HG03097 (cell line): ENCODE measurements around the gene KCNK16.

ENCODE experiments used
- ATAC-seq: cut with Tn5 transposase; IDR thresholded peaks from one replicate; pipeline ENCODE4 v1.9.1; 2021; ENCODE audit not compliant: unreplicated experiment, low FRiP score

The KCNK16 gene

DNA sequence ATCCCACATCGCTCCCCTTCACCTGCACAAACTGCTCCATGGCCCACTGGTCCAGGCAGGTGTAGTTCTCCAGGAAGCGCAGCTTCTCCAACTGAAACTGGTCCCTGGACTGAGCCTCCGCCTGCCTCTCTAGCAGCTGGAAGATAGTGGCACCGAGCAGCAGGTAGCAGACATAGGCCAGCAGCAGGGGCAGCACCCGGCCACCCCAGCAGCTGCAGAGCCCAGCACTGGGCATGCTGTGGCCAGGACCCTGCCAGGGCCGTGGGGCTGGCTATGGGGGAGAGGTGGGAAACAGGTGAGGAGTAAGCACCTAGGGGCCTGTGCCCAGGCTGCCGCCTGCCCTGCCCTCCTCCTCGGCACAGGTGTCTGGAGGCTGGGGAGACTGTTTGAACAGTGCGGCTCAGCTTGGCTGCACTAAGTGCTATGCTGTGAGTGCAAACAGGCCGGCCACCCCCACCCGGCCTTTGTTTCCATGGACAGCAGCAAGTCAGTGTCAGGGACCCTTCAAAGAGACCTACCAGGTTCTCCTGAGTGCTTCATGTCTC is at the start of gene KCNK16:
Gene KCNK16, minus strand, starts transcription at position 397 of the 545 bp plus-strand sequence. Its CDS starts 162 bp downstream, at position 235.
- ATAC-seq, result no peak

- no peak for ATAC-seq
These were observed 47.9 kb upstream of the KCNK16 start for GRCh38 chr6:39370390-39370789.

DNA sequence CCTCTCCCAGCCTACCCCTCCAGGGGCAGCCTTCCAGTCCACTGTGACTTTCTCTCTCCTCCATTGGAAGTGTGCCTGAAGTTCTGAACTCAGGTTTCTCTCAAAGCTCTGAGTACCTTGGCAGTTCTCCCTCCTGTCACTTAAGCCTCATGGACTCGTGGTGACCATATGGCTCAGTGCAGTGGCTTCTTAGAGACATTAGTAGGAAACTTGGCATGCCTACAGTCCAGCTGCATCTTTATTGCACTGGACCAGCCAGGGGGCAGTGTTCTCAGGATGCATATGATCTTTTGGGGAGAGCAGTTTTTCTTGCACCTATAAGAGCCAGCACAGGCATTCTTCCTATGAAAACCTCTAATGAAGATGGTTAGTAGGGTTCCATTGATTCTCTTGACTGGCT is 47.5 kb upstream of the KCNK16 start:
- ATAC-seq, result no peak

DNA sequence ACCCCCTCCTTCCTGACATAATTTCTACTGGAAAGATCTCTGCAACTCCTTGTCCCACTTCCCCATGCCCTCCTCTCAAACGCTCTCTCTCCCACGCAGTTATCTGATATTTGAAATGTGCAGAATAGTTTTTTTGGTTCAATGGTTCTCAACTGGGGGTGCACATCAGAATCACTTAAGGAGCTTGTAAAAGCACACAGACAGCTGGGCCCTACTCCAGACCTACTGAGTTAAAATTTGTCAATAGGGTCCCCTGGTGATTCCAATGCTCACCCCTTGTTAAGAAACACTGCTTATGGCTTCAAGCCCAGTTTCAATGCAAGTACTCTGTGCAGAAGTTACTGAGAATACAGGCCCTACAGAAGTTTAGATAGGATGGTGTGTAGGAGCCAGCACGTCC is 45.2 kb upstream of the KCNK16 start:
- no peak for ATAC-seq

DNA sequence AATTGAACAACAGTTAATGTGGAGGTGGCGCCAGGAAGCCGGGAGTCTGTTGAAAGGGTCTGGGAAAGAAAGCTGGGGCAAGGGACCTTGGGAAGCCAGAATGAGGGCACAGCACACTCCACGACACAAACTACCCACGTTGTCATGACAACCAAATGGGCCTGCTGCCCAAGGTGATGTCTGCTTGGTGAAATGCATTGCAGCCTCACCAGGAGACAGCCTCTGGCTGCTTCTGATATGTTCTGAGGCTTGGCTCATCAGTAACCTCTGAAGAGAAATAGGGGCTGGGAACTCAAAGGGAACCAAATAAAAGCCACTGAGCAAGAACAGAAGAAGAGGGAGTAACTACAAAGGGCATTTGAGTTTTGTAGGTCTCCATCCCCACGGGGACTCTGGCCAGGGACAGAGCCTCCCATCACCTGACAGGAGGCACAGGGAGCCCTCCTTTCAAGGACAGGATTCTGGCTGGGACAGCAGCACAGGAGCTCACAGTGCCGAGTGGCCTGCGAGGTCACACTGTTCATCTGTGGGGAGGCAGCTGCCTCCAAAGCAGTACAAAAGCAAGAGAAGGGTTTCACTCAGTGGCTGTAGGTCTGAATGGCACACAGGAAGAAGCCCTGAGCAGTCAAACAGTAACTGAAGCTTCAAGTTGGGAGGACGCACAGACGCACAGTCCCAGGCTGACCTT is 44.6 kb upstream of the KCNK16 start:
- ATAC-seq, result no peak

- no peak for ATAC-seq
These were observed 43.0 kb upstream of the KCNK16 start for GRCh38 chr6:39365281-39366074.

DNA sequence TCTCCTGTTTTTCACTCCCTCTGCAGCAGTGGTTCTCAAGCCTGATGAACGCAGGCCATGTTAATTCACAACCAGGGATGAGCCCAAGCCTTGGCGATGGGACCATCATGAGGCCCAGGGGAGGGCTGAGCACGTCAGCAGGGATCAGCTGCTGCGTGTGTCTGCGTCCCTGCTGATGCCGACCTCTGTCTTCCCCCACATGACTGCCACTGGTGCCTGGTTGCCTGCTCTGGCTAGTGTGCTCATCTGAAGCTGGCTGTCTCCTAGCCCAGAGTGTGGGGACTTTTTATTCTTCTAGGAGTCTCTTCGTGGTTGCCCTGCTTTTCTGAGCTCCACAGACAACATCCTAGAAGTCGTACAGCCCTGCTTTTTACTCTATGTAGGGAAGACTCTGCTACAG is 40.8 kb upstream of the KCNK16 start:
- no peak for ATAC-seq

DNA sequence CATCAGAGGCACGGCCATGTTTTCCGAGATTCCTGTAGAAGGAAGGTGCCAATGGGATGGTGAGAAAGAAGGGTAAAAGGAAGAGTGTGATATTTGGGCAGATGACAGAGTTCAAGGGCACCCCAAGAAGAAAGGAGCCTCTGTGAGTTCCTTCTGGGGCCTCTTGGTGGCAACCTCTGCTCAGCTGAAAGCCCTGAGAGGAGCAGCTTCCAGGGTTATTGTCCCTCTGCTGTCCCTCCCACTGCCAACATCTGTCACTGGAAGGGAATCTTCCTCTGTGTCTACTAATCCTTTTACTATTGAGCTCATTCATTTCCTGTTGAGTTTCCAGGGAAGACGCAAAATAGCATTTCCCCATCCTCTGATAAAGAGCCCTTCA is 40.0 kb upstream of the KCNK16 start:
- no peak for ATAC-seq

DNA sequence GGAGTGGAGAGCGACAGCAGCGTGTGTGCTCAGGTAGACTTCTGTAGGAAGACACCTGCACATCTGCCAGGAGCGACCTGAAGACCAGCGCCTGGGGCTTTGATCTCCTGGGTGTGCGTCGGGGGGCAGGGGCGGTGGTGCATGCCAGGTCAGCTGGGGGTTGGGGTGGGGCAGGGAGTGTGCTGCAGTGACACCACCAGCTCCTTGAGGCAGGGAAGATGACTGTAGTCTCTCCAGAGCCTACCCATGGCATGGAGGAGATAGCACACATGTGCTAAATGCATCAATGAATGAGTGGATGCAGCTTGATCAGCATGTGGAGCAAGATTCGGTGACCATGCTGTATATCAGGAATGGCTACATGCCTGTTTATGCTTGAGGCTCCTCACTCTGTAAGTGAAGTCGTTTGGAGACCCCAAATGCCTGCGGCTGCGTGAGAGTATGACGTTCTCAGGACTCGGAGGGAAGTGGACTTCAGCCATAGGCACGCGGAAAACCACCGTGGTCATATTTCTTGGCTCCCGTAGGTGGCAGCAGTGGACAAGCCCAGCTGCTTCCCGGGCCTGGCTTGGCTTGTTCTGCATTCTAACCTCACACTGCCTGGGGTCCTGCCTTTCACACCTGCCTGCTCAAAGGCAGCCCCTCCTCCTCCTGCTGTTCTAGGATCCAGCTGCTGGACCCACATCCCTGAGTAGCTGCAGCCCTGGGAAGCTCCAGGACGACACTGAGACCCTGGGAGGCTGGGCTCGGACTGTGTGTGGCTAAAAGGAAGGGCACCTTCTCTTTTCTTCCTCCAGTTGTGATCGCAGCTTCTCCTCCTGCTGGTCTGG is 39.4 kb upstream of the KCNK16 start:
- no peak for ATAC-seq

DNA sequence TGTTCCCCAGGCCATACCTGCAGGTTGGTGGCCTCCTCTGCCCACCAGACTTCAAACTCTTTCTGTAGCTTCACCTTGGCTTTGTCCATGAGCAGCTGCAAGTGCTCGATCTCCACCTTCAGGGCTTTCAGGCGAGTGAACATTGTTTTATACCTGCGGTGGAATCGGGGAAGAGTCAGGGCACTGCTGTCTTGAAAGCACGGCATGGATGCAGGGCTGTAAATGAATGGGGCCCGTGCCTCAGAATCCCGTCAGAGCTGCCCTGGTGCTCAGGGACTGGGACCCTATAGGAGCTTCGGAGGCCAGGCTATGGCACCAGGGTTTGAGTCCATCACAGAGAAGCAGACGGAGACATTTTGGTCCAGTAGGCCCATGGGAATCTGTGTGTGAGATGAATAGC is 37.9 kb upstream of the KCNK16 start:
- ATAC-seq, result no peak

- ATAC-seq, result no peak
These were observed 35.6 kb upstream of the KCNK16 start for GRCh38 chr6:39357998-39358686.

- ATAC-seq, result no peak
These were observed 31.3 kb upstream of the KCNK16 start for GRCh38 chr6:39353698-39354315.

- no peak for ATAC-seq
These were observed 28.4 kb upstream of the KCNK16 start for GRCh38 chr6:39350723-39351505.

DNA sequence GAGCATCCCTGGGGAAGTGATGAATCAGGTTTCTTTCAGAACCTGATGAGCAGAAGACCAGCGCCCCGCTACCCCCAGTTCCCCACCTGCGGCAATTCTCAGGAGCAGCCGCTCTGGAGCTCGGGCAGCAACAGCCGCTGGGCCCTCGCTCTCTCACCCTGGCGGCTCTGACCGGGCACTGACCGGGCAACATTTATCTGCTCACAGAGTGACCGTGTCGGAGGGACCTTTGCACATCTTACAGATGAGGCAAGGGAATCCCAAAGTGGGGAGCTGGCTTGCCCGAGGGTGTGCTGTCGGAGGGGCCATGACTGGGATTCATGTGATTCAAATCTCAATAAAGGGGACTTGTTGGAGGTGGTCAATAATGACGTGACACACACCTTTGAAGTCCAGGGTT is 26.2 kb upstream of the KCNK16 start:
- ATAC-seq, result no peak

DNA sequence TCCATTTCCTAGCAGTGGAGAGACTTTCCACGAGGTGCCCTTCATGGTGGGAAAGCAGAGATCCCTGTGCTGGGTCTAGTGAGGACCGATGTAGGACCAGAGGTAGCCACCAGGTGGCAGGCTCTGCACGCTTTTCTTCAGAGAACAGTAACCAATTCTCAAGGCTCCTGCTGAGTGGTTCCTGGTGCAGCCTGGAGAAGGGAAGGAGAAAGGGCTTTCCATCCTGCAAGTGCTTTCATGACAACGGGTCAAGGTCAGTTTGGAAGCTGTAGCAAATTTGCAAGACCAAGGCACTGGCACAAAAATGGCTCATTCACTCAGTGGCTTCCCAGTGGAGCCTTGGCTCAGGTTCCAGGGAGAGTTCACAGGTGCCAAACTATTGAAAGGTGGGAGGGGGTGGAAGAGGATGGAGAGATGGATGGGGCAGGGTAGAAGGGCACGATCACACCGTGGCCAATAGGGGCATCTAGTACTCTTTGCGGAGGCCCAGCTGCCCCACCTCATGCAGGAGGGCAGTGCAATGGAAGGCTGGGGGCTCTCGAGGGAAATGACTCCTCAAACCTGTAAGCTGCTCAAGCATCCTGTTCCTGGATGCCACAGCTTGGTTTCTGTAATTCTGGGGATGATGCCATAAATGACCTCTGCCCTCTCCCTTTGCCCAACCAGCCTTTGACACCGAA is 25.5 kb upstream of the KCNK16 start:
- no peak for ATAC-seq

GRCh38 chr6:39347206-39347605 is 24.7 kb upstream of the KCNK16 start:
- ATAC-seq, result no peak

GRCh38 chr6:39344821-39345280 is 22.3 kb upstream of the KCNK16 start:
- ATAC-seq, result no peak

DNA sequence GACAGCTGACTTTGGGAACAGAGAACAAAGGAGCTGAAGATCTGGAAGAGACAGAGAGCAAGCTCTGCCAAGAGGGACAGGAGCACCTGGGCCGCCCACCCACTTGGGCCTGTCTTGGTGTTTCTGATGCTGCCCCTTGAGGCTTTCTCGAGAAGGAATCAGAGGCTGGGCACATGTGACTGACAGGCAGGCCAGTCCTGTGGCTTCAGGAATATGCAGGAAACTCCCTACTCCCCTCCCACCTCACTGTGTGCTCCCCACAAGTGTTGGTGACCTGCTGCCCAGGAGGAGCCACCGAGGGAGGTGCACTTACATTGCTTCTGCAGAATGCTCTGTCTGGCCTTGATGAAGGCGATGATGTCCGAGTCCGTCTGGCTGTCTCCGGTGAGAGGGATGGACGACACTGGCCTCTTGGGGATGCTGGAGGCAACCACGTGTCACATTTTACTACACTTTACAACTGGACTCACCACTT is 20.9 kb upstream of the KCNK16 start:
- no peak for ATAC-seq
